ENCODE data around the gene FGD3.

- TF ChIP-seq CTCF (IDR thresholded peaks at IDR 0.05) (no peak), POLR2A (IDR thresholded peaks at IDR 0.05) (no peak)
Observed at GRCh38 chr9:93043122-93043521, 95.8 kb downstream of the FGD3 start.

Data from vagina (tissue), 2 donors.